ENCODE results near the gene ZNF148. TPM values are rescaled to one million over a fixed set of nuclear protein-coding genes. Genes with fewer than 3 reads are reported as not detected.

ZNF148 gene
- total RNA-seq, 2 experiments from 2014 or later: 20.3 to 22.2 TPM

GRCh38 chr3:125260158-125260557 is 115.0 kb downstream of the ZNF148 start:
- Mint-ChIP-seq H3K36me3 (ENCODE audit: low read depth) (peaks cover 20% of the 10 kb centered on the region), H3K4me3 (no peak overlapping the region), H3K9me3 (peaks cover 9% of the 10 kb centered on the region), H3K4me1 (ENCODE audit: low read depth) (peaks cover 4% of the 10 kb centered on the region), H3K27me3 (ENCODE audit: low read depth) (no peaks in the 10 kb centered on the region), H3K27ac (no peak overlapping the region)
- intact Hi-C loops (cut with micrococcal nuclease): no loop called here
- CTCF ChIA-PET: interaction anchor here (0.6 kb wide), 2 partner anchors 81 to 203 kb away, joined by 3 read pairs; no protein-coding TSS in a partner anchor
- DNase-seq: no peak

- H3K4me1 Mint-ChIP-seq (ENCODE audit: low read depth): peaks cover 4% of the 10 kb centered on the region
- CTCF ChIA-PET: no interaction called here
- peaks cover 22% of the 10 kb centered on the region for H3K36me3 Mint-ChIP-seq (ENCODE audit: low read depth)
- H3K27ac Mint-ChIP-seq: no peak overlapping the region
- H3K27me3 Mint-ChIP-seq (ENCODE audit: low read depth): no peaks in the 10 kb centered on the region
- H3K4me3 Mint-ChIP-seq: no peak overlapping the region
- peaks cover 9% of the 10 kb centered on the region for H3K9me3 Mint-ChIP-seq
- no peak for DNase-seq
- intact Hi-C loops (cut with micrococcal nuclease): no loop called here
Measured at GRCh38 chr3:125257536-125257935, 117.6 kb downstream of the ZNF148 start.

- no peak overlapping the region for H3K4me3 Mint-ChIP-seq
- intact Hi-C loops (cut with micrococcal nuclease): no loop called here
- H3K27ac Mint-ChIP-seq: no peak overlapping the region
- CTCF ChIA-PET: no interaction called here
- no peak for DNase-seq
- no peaks in the 10 kb centered on the region for H3K27me3 Mint-ChIP-seq (ENCODE audit: low read depth)
- peaks cover 22% of the 10 kb centered on the region for H3K36me3 Mint-ChIP-seq (ENCODE audit: low read depth)
- H3K9me3 Mint-ChIP-seq: peaks cover 9% of the 10 kb centered on the region
- H3K4me1 Mint-ChIP-seq (ENCODE audit: low read depth): peaks cover 4% of the 10 kb centered on the region
Measured at GRCh38 chr3:125256675-125257074, 118.5 kb downstream of the ZNF148 start.

- CTCF ChIA-PET: no interaction called here
- Mint-ChIP-seq H3K4me1 (ENCODE audit: low read depth) (no peaks in the 10 kb centered on the region), H3K27ac (no peak overlapping the region), H3K4me3 (no peak overlapping the region), H3K36me3 (ENCODE audit: low read depth) (peaks cover 7% of the 10 kb centered on the region), H3K27me3 (ENCODE audit: low read depth) (no peaks in the 10 kb centered on the region), H3K9me3 (no peaks in the 10 kb centered on the region)
- intact Hi-C loops (cut with micrococcal nuclease): no loop called here
- DNase-seq: no peak
Measured at GRCh38 chr3:125250973-125251372, 124.2 kb downstream of the ZNF148 start.

GRCh38 chr3:125246237-125246636 is 128.9 kb downstream of the ZNF148 start:
- Mint-ChIP-seq H3K9me3 (no peaks in the 10 kb centered on the region), H3K4me1 (ENCODE audit: low read depth) (no peaks in the 10 kb centered on the region), H3K36me3 (ENCODE audit: low read depth) (peaks cover 14% of the 10 kb centered on the region), H3K27me3 (ENCODE audit: low read depth) (no peaks in the 10 kb centered on the region), H3K4me3 (no peak overlapping the region), H3K27ac (no peak overlapping the region)
- DNase-seq: no peak
- CTCF ChIA-PET: interaction anchor here (0.7 kb wide), 1 partner anchor 339 kb away, joined by 3 read pairs; no protein-coding TSS in a partner anchor
- intact Hi-C loops (cut with micrococcal nuclease): no loop called here

- intact Hi-C loops (cut with micrococcal nuclease): no loop called here
- H3K36me3 Mint-ChIP-seq (ENCODE audit: low read depth): peaks cover 13% of the 10 kb centered on the region
- no peaks in the 10 kb centered on the region for H3K9me3 Mint-ChIP-seq
- CTCF ChIA-PET: no interaction called here
- no peak overlapping the region for H3K4me3 Mint-ChIP-seq
- no peaks in the 10 kb centered on the region for H3K27me3 Mint-ChIP-seq (ENCODE audit: low read depth)
- no peak overlapping the region for H3K27ac Mint-ChIP-seq
- DNase-seq: no peak
- H3K4me1 Mint-ChIP-seq (ENCODE audit: low read depth): no peaks in the 10 kb centered on the region
Measured at GRCh38 chr3:125245521-125245920, 129.6 kb downstream of the ZNF148 start.

GRCh38 chr3:125240496-125240895 is 134.6 kb downstream of the ZNF148 start:
- H3K4me3 Mint-ChIP-seq: no peak overlapping the region
- H3K9me3 Mint-ChIP-seq: peaks cover 6% of the 10 kb centered on the region
- intact Hi-C loops (cut with micrococcal nuclease): no loop called here
- CTCF ChIA-PET: no interaction called here
- H3K4me1 Mint-ChIP-seq (ENCODE audit: low read depth): no peaks in the 10 kb centered on the region
- H3K27me3 Mint-ChIP-seq (ENCODE audit: low read depth): no peaks in the 10 kb centered on the region
- no peak overlapping the region for H3K27ac Mint-ChIP-seq
- no peak for DNase-seq
- peaks cover 29% of the 10 kb centered on the region for H3K36me3 Mint-ChIP-seq (ENCODE audit: low read depth)

GRCh38 chr3:125239266-125239665 is 135.9 kb downstream of the ZNF148 start:
- H3K36me3 Mint-ChIP-seq (ENCODE audit: low read depth): peaks cover 22% of the 10 kb centered on the region
- no peak for DNase-seq
- H3K9me3 Mint-ChIP-seq: peaks cover 6% of the 10 kb centered on the region
- intact Hi-C loops (cut with micrococcal nuclease): no loop called here
- no peaks in the 10 kb centered on the region for H3K27me3 Mint-ChIP-seq (ENCODE audit: low read depth)
- H3K4me3 Mint-ChIP-seq: no peak overlapping the region
- H3K27ac Mint-ChIP-seq: no peak overlapping the region
- H3K4me1 Mint-ChIP-seq (ENCODE audit: low read depth): no peaks in the 10 kb centered on the region
- CTCF ChIA-PET: no interaction called here

GRCh38 chr3:125238759-125239158 is 136.4 kb downstream of the ZNF148 start:
- no peak overlapping the region for H3K27ac Mint-ChIP-seq
- H3K4me1 Mint-ChIP-seq (ENCODE audit: low read depth): no peaks in the 10 kb centered on the region
- intact Hi-C loops (cut with micrococcal nuclease): no loop called here
- no peak for DNase-seq
- no peak overlapping the region for H3K4me3 Mint-ChIP-seq
- peaks cover 6% of the 10 kb centered on the region for H3K9me3 Mint-ChIP-seq
- H3K36me3 Mint-ChIP-seq (ENCODE audit: low read depth): peaks cover 23% of the 10 kb centered on the region
- no peaks in the 10 kb centered on the region for H3K27me3 Mint-ChIP-seq (ENCODE audit: low read depth)
- CTCF ChIA-PET: no interaction called here

- H3K36me3 Mint-ChIP-seq (ENCODE audit: low read depth): peaks cover 31% of the 10 kb centered on the region
- H3K27me3 Mint-ChIP-seq (ENCODE audit: low read depth): no peaks in the 10 kb centered on the region
- intact Hi-C loops (cut with micrococcal nuclease): no loop called here
- H3K4me3 Mint-ChIP-seq: no peak overlapping the region
- no peak overlapping the region for H3K27ac Mint-ChIP-seq
- H3K9me3 Mint-ChIP-seq: peaks cover 6% of the 10 kb centered on the region
- H3K4me1 Mint-ChIP-seq (ENCODE audit: low read depth): peaks cover 16% of the 10 kb centered on the region
- CTCF ChIA-PET: interaction anchor here (0.9 to 1.1 kb wide), 3 partner anchors 93 to 349 kb away, joined by 3 to 4 read pairs (median 3); no protein-coding TSS in a partner anchor
- DNase-seq: no peak
Measured at GRCh38 chr3:125236331-125236903, 138.7 kb downstream of the ZNF148 start.

- CTCF ChIA-PET: no interaction called here
- H3K4me3 Mint-ChIP-seq: no peak overlapping the region
- H3K4me1 Mint-ChIP-seq (ENCODE audit: low read depth): peaks cover 16% of the 10 kb centered on the region
- peaks cover 35% of the 10 kb centered on the region for H3K36me3 Mint-ChIP-seq (ENCODE audit: low read depth)
- peaks cover 6% of the 10 kb centered on the region for H3K9me3 Mint-ChIP-seq
- DNase-seq: no peak
- intact Hi-C loops (cut with micrococcal nuclease): loop anchor here (5.0 kb wide), 1 partner anchor 142 kb away; the partner anchor contains the start of gene ZNF148
- H3K27me3 Mint-ChIP-seq (ENCODE audit: low read depth): no peaks in the 10 kb centered on the region
- H3K27ac Mint-ChIP-seq: no peak overlapping the region
Measured at GRCh38 chr3:125234831-125235230, 140.3 kb downstream of the ZNF148 start.

GRCh38 chr3:125232401-125232800 is 142.7 kb downstream of the ZNF148 start:
- Mint-ChIP-seq H3K4me1 (ENCODE audit: low read depth) (peaks cover 20% of the 10 kb centered on the region), H3K36me3 (ENCODE audit: low read depth) (peaks cover 30% of the 10 kb centered on the region), H3K27me3 (ENCODE audit: low read depth) (no peaks in the 10 kb centered on the region), H3K4me3 (no peak overlapping the region), H3K9me3 (peaks cover 6% of the 10 kb centered on the region), H3K27ac (peak overlapping the region; percentile 52)
- intact Hi-C loops (cut with micrococcal nuclease): loop anchor here (1.0 to 5.0 kb wide), 2 partner anchors 145 to 280 kb away; partner anchors contain the start of gene ZNF148
- peak; percentile 23 for DNase-seq
- CTCF ChIA-PET: interaction anchor here (1.0 to 1.3 kb wide), 2 partner anchors 12 to 82 kb away, joined by 3 to 4 read pairs; no protein-coding TSS in a partner anchor

GRCh38 chr3:125231895-125232294 is 143.2 kb downstream of the ZNF148 start:
- intact Hi-C loops (cut with micrococcal nuclease): loop anchor here (1.0 to 5.0 kb wide), 2 partner anchors 145 to 280 kb away; partner anchors contain the start of gene ZNF148
- Mint-ChIP-seq H3K27ac (peak overlapping the region; percentile 36), H3K4me3 (no peak overlapping the region), H3K4me1 (ENCODE audit: low read depth) (peaks cover 20% of the 10 kb centered on the region), H3K36me3 (ENCODE audit: low read depth) (peaks cover 29% of the 10 kb centered on the region), H3K9me3 (peaks cover 4% of the 10 kb centered on the region), H3K27me3 (ENCODE audit: low read depth) (no peaks in the 10 kb centered on the region)
- CTCF ChIA-PET: interaction anchor here (1.0 to 1.3 kb wide), 2 partner anchors 12 to 82 kb away, joined by 3 to 4 read pairs; no protein-coding TSS in a partner anchor
- DNase-seq: no peak
